ENCODE data around the gene ACYP2. TPM values are rescaled to one million over a fixed set of nuclear protein-coding genes. Genes with fewer than 3 reads are reported as not detected.
"Not testable (repeated sequence)": the region's sequence is repeated elsewhere in the genome, so short reads cannot be mapped to it uniquely, and the experiment has no call there.

Gene ACYP2
- 10 to 100 TPM in 1 of 2 donors, 1 to 10 TPM in 1; 9.8 to 10.3 TPM for total RNA-seq
- total RNA-seq = 9.0 to 11.3 reads per million in 2 donors

GRCh38 chr2:54115284-54116137, at the start of gene ACYP2:
TSS of gene ACYP2 (plus strand) at chr2:54115615.
- ATAC-seq (peak; percentile 84), DNase-seq (peak; percentile 73 to 87 (median 86))
- H3K27me3 Mint-ChIP-seq = no peaks in the 10 kb centered on the region
- peaks cover 13% of the 10 kb centered on the region for H3K4me1 Mint-ChIP-seq
- H3K36me3 Mint-ChIP-seq (ENCODE audit: low read depth) = peaks cover 10% of the 10 kb centered on the region
- H3K4me3 Mint-ChIP-seq = peak within 1 kb of the TSS; percentile 95
- peak within 1 kb of the TSS; percentile 96 for H3K27ac Mint-ChIP-seq
- H3K9me3 ChIP-seq (ENCODE audit: control insufficient read depth, low read length, poor library complexity, severe bottlenecking) = no peaks in the 10 kb centered on the region

GRCh38 chr2:54065891-54066290, 49.5 kb upstream of the ACYP2 start:
- H3K27me3 Mint-ChIP-seq = no peaks in the 10 kb centered on the region
- no peak overlapping the region for H3K4me3 Mint-ChIP-seq
- DNase-seq (no peak), ATAC-seq (no peak)
- H3K36me3 Mint-ChIP-seq (ENCODE audit: low read depth) = no peaks in the 10 kb centered on the region
- no peaks in the 10 kb centered on the region for H3K9me3 ChIP-seq (ENCODE audit: control insufficient read depth, low read length, poor library complexity, severe bottlenecking)
- H3K27ac Mint-ChIP-seq = no peak overlapping the region
- peaks cover 4% of the 10 kb centered on the region for H3K4me1 Mint-ChIP-seq

GRCh38 chr2:54067851-54068375, 47.5 kb upstream of the ACYP2 start:
- H3K4me1 Mint-ChIP-seq = peaks cover 4% of the 10 kb centered on the region
- ATAC-seq (no peak), DNase-seq (no peak)
- no peaks in the 10 kb centered on the region for H3K36me3 Mint-ChIP-seq (ENCODE audit: low read depth)
- H3K27me3 Mint-ChIP-seq = no peaks in the 10 kb centered on the region
- no peak overlapping the region for H3K4me3 Mint-ChIP-seq
- no peak overlapping the region for H3K27ac Mint-ChIP-seq
- no peaks in the 10 kb centered on the region for H3K9me3 ChIP-seq (ENCODE audit: control insufficient read depth, low read length, poor library complexity, severe bottlenecking)

GRCh38 chr2:54072483-54072882, 42.9 kb upstream of the ACYP2 start:
- H3K27me3 Mint-ChIP-seq; H3K4me3 Mint-ChIP-seq; DNase-seq; H3K36me3 Mint-ChIP-seq (ENCODE audit: low read depth); H3K27ac Mint-ChIP-seq; H3K4me1 Mint-ChIP-seq; ATAC-seq; H3K9me3 ChIP-seq (ENCODE audit: control insufficient read depth, low read length, poor library complexity, severe bottlenecking): not testable (repeated sequence)

GRCh38 chr2:54073796-54074195, 41.6 kb upstream of the ACYP2 start:
- no peak for ATAC-seq
- Mint-ChIP-seq H3K27ac (no peak overlapping the region), H3K4me3 (no peak overlapping the region)

GRCh38 chr2:54074606-54075341, 40.6 kb upstream of the ACYP2 start:
- no peak overlapping the region for H3K27ac Mint-ChIP-seq
- H3K9me3 ChIP-seq (ENCODE audit: control insufficient read depth, low read length, poor library complexity, severe bottlenecking) = no peaks in the 10 kb centered on the region
- ATAC-seq = no peak
- no peaks in the 10 kb centered on the region for H3K36me3 Mint-ChIP-seq (ENCODE audit: low read depth)
- DNase-seq = no peak
- H3K4me1 Mint-ChIP-seq = no peaks in the 10 kb centered on the region
- no peaks in the 10 kb centered on the region for H3K27me3 Mint-ChIP-seq
- no peak overlapping the region for H3K4me3 Mint-ChIP-seq

More at GRCh38 chr2:54073796-54074195, 41.6 kb upstream of the ACYP2 start:
- Mint-ChIP-seq H3K36me3 (ENCODE audit: low read depth) (no peaks in the 10 kb centered on the region), H3K4me1 (no peaks in the 10 kb centered on the region), H3K27me3 (no peaks in the 10 kb centered on the region)
- DNase-seq = no peak
- H3K9me3 ChIP-seq (ENCODE audit: control insufficient read depth, low read length, poor library complexity, severe bottlenecking) = no peaks in the 10 kb centered on the region

- no peak for DNase-seq
- Mint-ChIP-seq H3K4me1 (peaks cover 1% of the 10 kb centered on the region), H3K36me3 (ENCODE audit: low read depth) (no peaks in the 10 kb centered on the region), H3K27me3 (no peaks in the 10 kb centered on the region), H3K27ac (peak overlapping the region; percentile 24), H3K4me3 (no peak overlapping the region)
- ATAC-seq = no peak
- no peaks in the 10 kb centered on the region for H3K9me3 ChIP-seq (ENCODE audit: control insufficient read depth, low read length, poor library complexity, severe bottlenecking)
These were observed 38.8 kb upstream of the ACYP2 start for GRCh38 chr2:54076586-54076985.

GRCh38 chr2:54077088-54077900, 38.1 kb upstream of the ACYP2 start:
- no peaks in the 10 kb centered on the region for H3K9me3 ChIP-seq (ENCODE audit: control insufficient read depth, low read length, poor library complexity, severe bottlenecking)
- peaks cover 3% of the 10 kb centered on the region for H3K4me1 Mint-ChIP-seq
- H3K27me3 Mint-ChIP-seq = no peaks in the 10 kb centered on the region
- DNase-seq (no peak), ATAC-seq (no peak)
- no peak overlapping the region for H3K27ac Mint-ChIP-seq
- no peak overlapping the region for H3K4me3 Mint-ChIP-seq
- H3K36me3 Mint-ChIP-seq (ENCODE audit: low read depth) = no peaks in the 10 kb centered on the region

- Mint-ChIP-seq H3K4me1 (peaks cover 3% of the 10 kb centered on the region), H3K4me3 (no peak overlapping the region), H3K27me3 (no peaks in the 10 kb centered on the region), H3K27ac (no peak overlapping the region), H3K36me3 (ENCODE audit: low read depth) (no peaks in the 10 kb centered on the region)
- ATAC-seq (no peak), DNase-seq (no peak)
- H3K9me3 ChIP-seq (ENCODE audit: control insufficient read depth, low read length, poor library complexity, severe bottlenecking) = no peaks in the 10 kb centered on the region
These were observed 36.1 kb upstream of the ACYP2 start for GRCh38 chr2:54079331-54079730.

GRCh38 chr2:54081574-54081973, 33.8 kb upstream of the ACYP2 start:
- peaks cover 6% of the 10 kb centered on the region for H3K4me1 Mint-ChIP-seq
- DNase-seq = no peak
- H3K9me3 ChIP-seq (ENCODE audit: control insufficient read depth, low read length, poor library complexity, severe bottlenecking) = no peaks in the 10 kb centered on the region
- ATAC-seq = no peak
- no peaks in the 10 kb centered on the region for H3K36me3 Mint-ChIP-seq (ENCODE audit: low read depth)
- no peak overlapping the region for H3K27ac Mint-ChIP-seq
- no peak overlapping the region for H3K4me3 Mint-ChIP-seq
- no peaks in the 10 kb centered on the region for H3K27me3 Mint-ChIP-seq

GRCh38 chr2:54083021-54083420, 32.4 kb upstream of the ACYP2 start:
- H3K9me3 ChIP-seq (ENCODE audit: control insufficient read depth, low read length, poor library complexity, severe bottlenecking) = no peaks in the 10 kb centered on the region
- no peak for ATAC-seq
- no peak for DNase-seq
- Mint-ChIP-seq H3K36me3 (ENCODE audit: low read depth) (no peaks in the 10 kb centered on the region), H3K27ac (no peak overlapping the region), H3K27me3 (no peaks in the 10 kb centered on the region), H3K4me1 (peaks cover 8% of the 10 kb centered on the region), H3K4me3 (no peak overlapping the region)

GRCh38 chr2:54083445-54083844, 32.0 kb upstream of the ACYP2 start:
- Mint-ChIP-seq H3K27me3 (no peaks in the 10 kb centered on the region), H3K4me1 (peaks cover 8% of the 10 kb centered on the region), H3K27ac (no peak overlapping the region), H3K4me3 (no peak overlapping the region), H3K36me3 (ENCODE audit: low read depth) (no peaks in the 10 kb centered on the region)
- H3K9me3 ChIP-seq (ENCODE audit: control insufficient read depth, low read length, poor library complexity, severe bottlenecking) = no peaks in the 10 kb centered on the region
- ATAC-seq = no peak
- no peak for DNase-seq

GRCh38 chr2:54084600-54084999, 30.8 kb upstream of the ACYP2 start:
- Mint-ChIP-seq H3K27me3 (no peaks in the 10 kb centered on the region), H3K4me3 (no peak overlapping the region), H3K4me1 (peaks cover 8% of the 10 kb centered on the region), H3K36me3 (ENCODE audit: low read depth) (no peaks in the 10 kb centered on the region), H3K27ac (peak overlapping the region; percentile 32)
- H3K9me3 ChIP-seq (ENCODE audit: control insufficient read depth, low read length, poor library complexity, severe bottlenecking) = no peaks in the 10 kb centered on the region
- ATAC-seq (no peak), DNase-seq (no peak)

Data from T-helper 17 cell (primary cell).